ENCODE measurements around the gene SOX18.

The SOX18 gene

GRCh38 chr20:64076061-64076997 lies 26.9 kb upstream of the SOX18 start:
- DNase-seq (ENCODE audit: low read depth) = no peak
- no peak for TF ChIP-seq CTCF (IDR thresholded peaks at IDR 0.05; ENCODE audit: insufficient read depth, low read depth, low read length, missing control alignments)
- H3K4me3 ChIP-seq (ENCODE audit: low read depth, low read length) = peak overlapping the region; percentile 60

GRCh38 chr20:64075556-64075955 lies 26.1 kb upstream of the SOX18 start:
- H3K4me3 ChIP-seq (ENCODE audit: low read depth, low read length) = no peak overlapping the region
- no peak for TF ChIP-seq CTCF (IDR thresholded peaks at IDR 0.05; ENCODE audit: insufficient read depth, low read depth, low read length, missing control alignments)
- DNase-seq (ENCODE audit: low read depth) = no peak

- H3K4me3 ChIP-seq (ENCODE audit: low read depth, low read length) = no peak overlapping the region
- no peak for DNase-seq (ENCODE audit: low read depth)
- no peak for TF ChIP-seq CTCF (IDR thresholded peaks at IDR 0.05; ENCODE audit: insufficient read depth, low read depth, low read length, missing control alignments)
Measured at GRCh38 chr20:64074963-64075362, 25.5 kb upstream of the SOX18 start.

- TF ChIP-seq CTCF (IDR thresholded peaks at IDR 0.05; ENCODE audit: insufficient read depth, low read depth, low read length, missing control alignments) = no peak
- H3K4me3 ChIP-seq (ENCODE audit: low read depth, low read length) = no peak overlapping the region
- no peak for DNase-seq (ENCODE audit: low read depth)
Measured at GRCh38 chr20:64074184-64074789, 24.8 kb upstream of the SOX18 start.

GRCh38 chr20:64073476-64074183 lies 24.2 kb upstream of the SOX18 start:
- no peak overlapping the region for H3K4me3 ChIP-seq (ENCODE audit: low read depth, low read length)
- no peak for TF ChIP-seq CTCF (IDR thresholded peaks at IDR 0.05; ENCODE audit: insufficient read depth, low read depth, low read length, missing control alignments)
- no peak for DNase-seq (ENCODE audit: low read depth)

GRCh38 chr20:64072498-64073063 lies 23.1 kb upstream of the SOX18 start:
- H3K4me3 ChIP-seq (ENCODE audit: low read depth, low read length) = no peak overlapping the region
- no peak for TF ChIP-seq CTCF (IDR thresholded peaks at IDR 0.05; ENCODE audit: insufficient read depth, low read depth, low read length, missing control alignments)
- DNase-seq (ENCODE audit: low read depth) = no peak
